Suprapubic skin (tissue), 4 donors: ENCODE data around the gene HS6ST1.

ENCODE experiments used
- EP300 ChIP-seq: sonication (generic); formaldehyde crosslinking; IDR thresholded peaks from one replicate; pipeline ENCODE4 v1.6.1; 2017; ENCODE audit warnings: antibody characterized with exemption
- POLR2AphosphoS5 ChIP-seq, 3 donors: sonication (generic); formaldehyde crosslinking; IDR thresholded peaks; one replicate each; pipeline ENCODE4 v1.6.1; 2017; ENCODE audit warnings: antibody characterized with exemption in 3 of 3
- TF ChIP-seq, protein P1 (sequence below), 2 donors: fragments of 200-600 bp in 1 of 2; fragments of 450-650 bp in 1 of 2; sonication (generic) in 1 of 2; IDR thresholded peaks; one replicate each; pipeline ENCODE4 v1.5.1; 2016 to 2019; ENCODE audit warnings: antibody characterized with exemption in 2 of 2, mild to moderate bottlenecking in 1 of 2, moderate library complexity in 1 of 2

DNA sequence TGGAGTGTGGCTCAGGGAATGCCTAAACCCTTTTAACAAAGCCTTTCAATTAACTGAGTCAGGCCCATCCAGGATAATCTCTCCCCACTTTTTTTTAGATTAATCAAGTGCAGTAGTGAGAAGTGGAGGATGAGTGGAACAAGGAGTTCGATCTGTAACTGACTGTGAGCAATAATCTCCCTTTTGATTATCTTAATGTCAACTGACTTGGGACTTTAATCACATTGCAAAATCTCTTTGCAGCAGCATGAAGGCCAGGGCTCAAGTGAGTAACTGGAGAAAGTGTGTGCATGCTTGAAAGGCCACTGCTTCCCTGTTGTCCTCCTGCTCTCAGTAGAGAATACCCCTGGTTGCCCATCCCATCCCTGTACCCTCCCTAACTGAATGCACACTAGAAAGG lies 32.1 kb upstream of the HS6ST1 start:
- no peak for TF ChIP-seq POLR2AphosphoS5 (IDR thresholded peaks at IDR 0.05)
- TF ChIP-seq, protein P1, sequence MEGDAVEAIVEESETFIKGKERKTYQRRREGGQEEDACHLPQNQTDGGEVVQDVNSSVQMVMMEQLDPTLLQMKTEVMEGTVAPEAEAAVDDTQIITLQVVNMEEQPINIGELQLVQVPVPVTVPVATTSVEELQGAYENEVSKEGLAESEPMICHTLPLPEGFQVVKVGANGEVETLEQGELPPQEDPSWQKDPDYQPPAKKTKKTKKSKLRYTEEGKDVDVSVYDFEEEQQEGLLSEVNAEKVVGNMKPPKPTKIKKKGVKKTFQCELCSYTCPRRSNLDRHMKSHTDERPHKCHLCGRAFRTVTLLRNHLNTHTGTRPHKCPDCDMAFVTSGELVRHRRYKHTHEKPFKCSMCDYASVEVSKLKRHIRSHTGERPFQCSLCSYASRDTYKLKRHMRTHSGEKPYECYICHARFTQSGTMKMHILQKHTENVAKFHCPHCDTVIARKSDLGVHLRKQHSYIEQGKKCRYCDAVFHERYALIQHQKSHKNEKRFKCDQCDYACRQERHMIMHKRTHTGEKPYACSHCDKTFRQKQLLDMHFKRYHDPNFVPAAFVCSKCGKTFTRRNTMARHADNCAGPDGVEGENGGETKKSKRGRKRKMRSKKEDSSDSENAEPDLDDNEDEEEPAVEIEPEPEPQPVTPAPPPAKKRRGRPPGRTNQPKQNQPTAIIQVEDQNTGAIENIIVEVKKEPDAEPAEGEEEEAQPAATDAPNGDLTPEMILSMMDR (IDR thresholded peaks at IDR 0.05), result no peak
- no peak for TF ChIP-seq EP300
